PC-3 (cell line): ENCODE data around the gene GNG14. TPM values are rescaled to one million over a fixed set of nuclear protein-coding genes. Genes with fewer than 3 reads are reported as not detected.

Experiments used
- ATAC-seq: fragments of 200-7000 bp; cut with Tn5 transposase; 2 replicates; pipeline ENCODE4 v1.9.1; 2020; ENCODE audit warnings: mild to moderate bottlenecking, moderate library complexity
- BruUV-seq: library from RNA; stranded (reverse); fragments of 400-500 nt; replicated peaks from 2 replicates; lab custom pipeline; 2021; lab: Mats Ljungman, UMichigan
- CTCF ChIA-PET: fragments of 300-600 bp; sonication (Branson Sonifier 250); formaldehyde crosslinking; loops from one replicate; lab custom pipeline; 2022; ENCODE audit warnings: antibody characterized with exemption; lab: Charles Lee
- POLR2A ChIA-PET: fragments of 300-600 bp; sonication (Branson Sonifier 250); formaldehyde crosslinking; loops from one replicate; lab custom pipeline; 2022; ENCODE audit warnings: antibody characterized with exemption; ENCODE audit not compliant: unreplicated experiment; lab: Charles Lee
- DNase-seq: peaks from one replicate; pipeline ENCODE4 v3.0.0-alpha.2; 2015
- H2AFZ ChIP-seq: fragments of 300-600 bp; sonication (generic); 2 replicates; pipeline ENCODE4 v1.6.0; 2016; ENCODE audit warnings: antibody characterized with exemption, low read length
- H3F3A ChIP-seq: fragments of 300-600 bp; sonication (generic); one replicate; pipeline ENCODE4 v1.6.0; 2017; ENCODE audit warnings: antibody characterized with exemption, low read length, control low read depth, mild to moderate bottlenecking; ENCODE audit not compliant: unreplicated experiment
- H3K27ac ChIP-seq: fragments of 300-600 bp; sonication (generic); 2 replicates; pipeline ENCODE4 v1.5.1; 2016; ENCODE audit warnings: mild to moderate bottlenecking, low read length
- H3K27me3 ChIP-seq: fragments of 300-600 bp; sonication (generic); 2 replicates; pipeline ENCODE4 v1.6.1; 2016; ENCODE audit warnings: low read length, mixed read lengths
- H3K36me3 ChIP-seq: fragments of 300-600 bp; sonication (generic); 2 replicates; pipeline ENCODE4 v1.6.1; 2016; ENCODE audit warnings: low read depth, mixed run types, low read length, mixed read lengths
- H3K4me1 ChIP-seq: fragments of 300-600 bp; sonication (generic); 2 replicates; pipeline ENCODE4 v1.5.1; 2016; ENCODE audit warnings: low read length; ENCODE audit not compliant: insufficient read depth
- H3K4me2 ChIP-seq: fragments of 300-600 bp; sonication (generic); 2 replicates; pipeline ENCODE4 v1.6.0; 2016; ENCODE audit warnings: low read length
- H3K4me3 ChIP-seq: fragments of 300-600 bp; sonication (generic); 2 replicates; pipeline ENCODE4 v1.5.1; 2016; ENCODE audit warnings: mild to moderate bottlenecking, low read length, mixed read lengths
- H3K79me2 ChIP-seq: fragments of 300-600 bp; sonication (generic); 2 replicates; pipeline ENCODE4 v1.6.1; 2017; ENCODE audit warnings: low read length, mixed read lengths
- H3K9ac ChIP-seq: fragments of 300-600 bp; sonication (generic); 2 replicates; pipeline ENCODE4 v1.6.0; 2016; ENCODE audit warnings: mild to moderate bottlenecking, low read length
- H3K9me2 ChIP-seq: fragments of 300-600 bp; sonication (generic); replicated peaks from 2 replicates; pipeline ENCODE4 v1.6.1; 2016; ENCODE audit warnings: mixed run types, low read length, mixed read lengths
- H3K9me3 ChIP-seq: fragments of 300-600 bp; sonication (generic); 2 replicates; pipeline ENCODE4 v1.6.1; 2016; ENCODE audit warnings: low read length, mixed read lengths
- H4K20me1 ChIP-seq: fragments of 300-600 bp; sonication (generic); 2 replicates; pipeline ENCODE4 v1.6.1; 2016; ENCODE audit warnings: low read length, mixed read lengths
- CTCF ChIP-seq: fragments of 300-600 bp; sonication (generic); conservative IDR thresholded peaks from 2 replicates; pipeline ENCODE4 v1.5.1; 2017; ENCODE audit warnings: antibody characterized with exemption, low read depth, mild to moderate bottlenecking, low read length
- EZH2 ChIP-seq: fragments of 300-600 bp; sonication (generic); IDR thresholded peaks from one replicate; pipeline ENCODE4 v1.6.1; 2017; ENCODE audit warnings: antibody characterized with exemption, mild to moderate bottlenecking, low read length; ENCODE audit not compliant: unreplicated experiment
- EZH2phosphoT487 ChIP-seq: fragments of 300-600 bp; sonication (generic); IDR thresholded peaks from 2 replicates; pipeline ENCODE4 v1.6.1; 2018; ENCODE audit warnings: mild to moderate bottlenecking, antibody characterized with exemption, low read length, borderline replicate concordance
- intact Hi-C: fragments of 100-400 bp; cut with micrococcal nuclease; formaldehyde crosslinking; loops from 2 replicates; pipeline ENCODE4 v1.9.0; 2023
- total RNA-seq: library from RNA; depleted of rRNA; stranded (reverse); fragments of >200 nt; gene quantifications from 2 replicates; pipeline ENCODE4 v1.2.3, GENCODE V29; 2014

The GNG14 gene
- total RNA-seq, 1 experiment from 2014 or later = not detected

- Histone ChIP-seq H3K36me3 (peaks cover 77% of the 10 kb centered on the region), H4K20me1 (no peaks in the 10 kb centered on the region), H3K27ac (no peak overlapping the region), H3F3A (no peaks in the 10 kb centered on the region), H3K9ac (no peak overlapping the region), H3K79me2 (no peaks in the 10 kb centered on the region), H3K4me1 (no peaks in the 10 kb centered on the region), H3K4me2 (no peak overlapping the region), H2AFZ (no peak overlapping the region), H3K4me3 (no peak overlapping the region), H3K9me3 (no peaks in the 10 kb centered on the region), H3K27me3 (no peaks in the 10 kb centered on the region), H3K9me2 (no peaks in the 10 kb centered on the region)
- CTCF ChIA-PET = no interaction called here
- intact Hi-C loops = no loop called here
- no peak for ATAC-seq
- POLR2A ChIA-PET = no interaction called here
- TF ChIP-seq EZH2phosphoT487 (no peak), CTCF (no peak), EZH2 (no peak)
- no peak for DNase-seq
- BruUV-seq = no TSS peak
Measured at GRCh38 chr19:12705654-12706331, 18.0 kb downstream of the GNG14 start.

- no peaks in the 10 kb centered on the region for H3K79me2 ChIP-seq
- H3K9me2 ChIP-seq = no peaks in the 10 kb centered on the region
- no peak for DNase-seq
- no peaks in the 10 kb centered on the region for H3K27me3 ChIP-seq
- no peak overlapping the region for H3K9ac ChIP-seq
- no peaks in the 10 kb centered on the region for H3K4me1 ChIP-seq
- H3K36me3 ChIP-seq = peaks cover 75% of the 10 kb centered on the region
- intact Hi-C loops = no loop called here
- ChIA-PET POLR2A (no interaction called here), CTCF (no interaction called here)
- H4K20me1 ChIP-seq = no peaks in the 10 kb centered on the region
- H3K4me3 ChIP-seq = no peak overlapping the region
- BruUV-seq = no TSS peak
- ATAC-seq = no peak
- no peaks in the 10 kb centered on the region for H3F3A ChIP-seq
- no peak overlapping the region for H2AFZ ChIP-seq
- H3K4me2 ChIP-seq = no peak overlapping the region
- no peak for TF ChIP-seq CTCF
- TF ChIP-seq EZH2phosphoT487 = no peak
- H3K27ac ChIP-seq = no peak overlapping the region
- H3K9me3 ChIP-seq = no peaks in the 10 kb centered on the region
Measured at GRCh38 chr19:12706332-12706718, 18.5 kb downstream of the GNG14 start.

- no peaks in the 10 kb centered on the region for H3K9me2 ChIP-seq
- no peaks in the 10 kb centered on the region for H3K79me2 ChIP-seq
- no peak overlapping the region for H2AFZ ChIP-seq
- no peak overlapping the region for H3K4me2 ChIP-seq
- TF ChIP-seq EZH2 (no peak), EZH2phosphoT487 (no peak), CTCF (no peak)
- no peak overlapping the region for H3K27ac ChIP-seq
- no peaks in the 10 kb centered on the region for H3F3A ChIP-seq
- ATAC-seq = no peak
- no peaks in the 10 kb centered on the region for H3K27me3 ChIP-seq
- POLR2A ChIA-PET = no interaction called here
- intact Hi-C loops = no loop called here
- H3K9me3 ChIP-seq = no peaks in the 10 kb centered on the region
- no TSS peak for BruUV-seq
- H3K9ac ChIP-seq = no peak overlapping the region
- CTCF ChIA-PET = no interaction called here
- DNase-seq = no peak
- H3K4me1 ChIP-seq = no peaks in the 10 kb centered on the region
- H3K36me3 ChIP-seq = peaks cover 70% of the 10 kb centered on the region
- no peaks in the 10 kb centered on the region for H4K20me1 ChIP-seq
- no peak overlapping the region for H3K4me3 ChIP-seq
Measured at GRCh38 chr19:12708641-12709040, 20.8 kb downstream of the GNG14 start.
